Lung (tissue), 12 donors: ENCODE measurements around the gene SKP1. TPM values are rescaled to one million over a fixed set of nuclear protein-coding genes. Genes with fewer than 3 reads are reported as not detected.

Source experiments
- ATAC-seq: fragments of 200-7000 bp; cut with Tn5 transposase; one replicate; pipeline ENCODE4 v1.9.1; 2020; ENCODE audit warnings: moderate number of reproducible peaks; ENCODE audit not compliant: insufficient read depth, low FRiP score
- DNase-seq, 3 donors: peaks; one replicate each; pipeline ENCODE4 v3.0.0-alpha.2; 2013 to 2017
- H3K27ac ChIP-seq, 2 donors: one replicate each; pipeline ENCODE4 v1.5.1; 2013; ENCODE audit warnings: mild to moderate bottlenecking in 2 of 2, moderate library complexity in 2 of 2, control low read depth in 1 of 2, inconsistent platforms in 1 of 2, low read depth in 1 of 2, low read length in 1 of 2
- H3K27me3 ChIP-seq, 3 donors: one replicate each; pipeline ENCODE4 v1.5.1; 2013; ENCODE audit warnings: low read length in 2 of 3; ENCODE audit not compliant: control insufficient read depth in 3 of 3, insufficient read depth in 3 of 3
- H3K36me3 ChIP-seq, 4 donors: one replicate each; pipeline ENCODE4 v1.5.1; 2013; ENCODE audit warnings: low read length in 4 of 4, mild to moderate bottlenecking in 1 of 4, moderate library complexity in 1 of 4; ENCODE audit not compliant: control insufficient read depth in 4 of 4, insufficient read depth in 4 of 4
- H3K4me1 ChIP-seq, 5 donors: one replicate each; pipeline ENCODE4 v1.5.1; 2013; ENCODE audit warnings: low read length in 5 of 5, mild to moderate bottlenecking in 2 of 5, moderate library complexity in 1 of 5; ENCODE audit not compliant: control insufficient read depth in 5 of 5, insufficient read depth in 5 of 5
- H3K4me3 ChIP-seq: one replicate; pipeline ENCODE4 v1.5.1; 2013; ENCODE audit warnings: mild to moderate bottlenecking, control low read depth, moderate library complexity
- H3K9ac ChIP-seq, 2 donors: one replicate each; pipeline ENCODE4 v1.5.1; 2013; ENCODE audit warnings: low read length in 2 of 2, control low read depth in 1 of 2; ENCODE audit not compliant: insufficient read depth in 1 of 2
- H3K9me3 ChIP-seq, 4 donors: one replicate each; pipeline ENCODE4 v1.5.1; 2013; ENCODE audit warnings: low read length in 3 of 4, mild to moderate bottlenecking in 1 of 4, moderate library complexity in 1 of 4; ENCODE audit not compliant: control insufficient read depth in 4 of 4, insufficient read depth in 3 of 4
- WGBS, 2 donors: extraction: QIAGEN DNeasy Blood & Tissue Kit; methylation state at CpG; one replicate each; pipeline ENCODE4 v1.1.7; 2013; 5-methylcytosine and 5-hydroxymethylcytosine counted together
- polyA plus RNA-seq, 2 donors: library from polyadenylated mRNA; stranded (reverse); fragments of 200-250 nt; gene quantifications; one replicate each; pipeline ENCODE4 v1.2.1, GENCODE V29; 2013
- total RNA-seq, 2 donors: library from RNA; depleted of rRNA in 1 of 2; stranded (reverse); fragments of >200 nt in 1 of 2; gene quantifications; one replicate each; pipeline ENCODE4 v1.2.1, GENCODE V29; 2014 to 2021
- TF ChIP-seq, protein P1 (sequence below): IDR thresholded peaks from 2 replicates; pipeline ENCODE4 v1.5.1; 2012; ENCODE audit warnings: mild to moderate bottlenecking; ENCODE audit errors: control extremely low read depth, extremely low read depth
- donor health status: control.
- donor health status: control.
- donor health status: Bipolar disorder and iron deficiency.
- donor health status: healthy.
- donor health status: DM: yes; HTN: yes; CAD: no.

The SKP1 gene
- total and polyA plus RNA-seq, 4 donors: 149 to 551 (median 283) TPM

DNA sequence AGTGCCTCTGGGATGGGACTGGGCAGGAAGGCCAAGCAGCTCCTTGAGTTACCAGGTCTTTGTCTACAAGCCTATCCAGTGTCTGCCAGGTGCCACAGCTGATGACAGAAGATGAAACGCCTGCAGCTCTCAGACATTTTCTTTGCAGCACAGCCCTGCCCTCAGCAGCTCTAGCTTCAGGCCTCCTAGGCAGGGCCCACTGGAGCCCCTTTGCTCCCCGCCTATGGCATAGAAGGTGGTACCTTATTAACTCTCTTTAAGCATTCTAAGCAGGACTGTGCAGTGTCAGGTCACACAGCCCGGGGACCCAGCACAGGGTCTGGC lies 1.3 kb upstream of the SKP1 start:
- no peak for DNase-seq
- TF ChIP-seq, protein P1, sequence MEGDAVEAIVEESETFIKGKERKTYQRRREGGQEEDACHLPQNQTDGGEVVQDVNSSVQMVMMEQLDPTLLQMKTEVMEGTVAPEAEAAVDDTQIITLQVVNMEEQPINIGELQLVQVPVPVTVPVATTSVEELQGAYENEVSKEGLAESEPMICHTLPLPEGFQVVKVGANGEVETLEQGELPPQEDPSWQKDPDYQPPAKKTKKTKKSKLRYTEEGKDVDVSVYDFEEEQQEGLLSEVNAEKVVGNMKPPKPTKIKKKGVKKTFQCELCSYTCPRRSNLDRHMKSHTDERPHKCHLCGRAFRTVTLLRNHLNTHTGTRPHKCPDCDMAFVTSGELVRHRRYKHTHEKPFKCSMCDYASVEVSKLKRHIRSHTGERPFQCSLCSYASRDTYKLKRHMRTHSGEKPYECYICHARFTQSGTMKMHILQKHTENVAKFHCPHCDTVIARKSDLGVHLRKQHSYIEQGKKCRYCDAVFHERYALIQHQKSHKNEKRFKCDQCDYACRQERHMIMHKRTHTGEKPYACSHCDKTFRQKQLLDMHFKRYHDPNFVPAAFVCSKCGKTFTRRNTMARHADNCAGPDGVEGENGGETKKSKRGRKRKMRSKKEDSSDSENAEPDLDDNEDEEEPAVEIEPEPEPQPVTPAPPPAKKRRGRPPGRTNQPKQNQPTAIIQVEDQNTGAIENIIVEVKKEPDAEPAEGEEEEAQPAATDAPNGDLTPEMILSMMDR: no peak

DNA sequence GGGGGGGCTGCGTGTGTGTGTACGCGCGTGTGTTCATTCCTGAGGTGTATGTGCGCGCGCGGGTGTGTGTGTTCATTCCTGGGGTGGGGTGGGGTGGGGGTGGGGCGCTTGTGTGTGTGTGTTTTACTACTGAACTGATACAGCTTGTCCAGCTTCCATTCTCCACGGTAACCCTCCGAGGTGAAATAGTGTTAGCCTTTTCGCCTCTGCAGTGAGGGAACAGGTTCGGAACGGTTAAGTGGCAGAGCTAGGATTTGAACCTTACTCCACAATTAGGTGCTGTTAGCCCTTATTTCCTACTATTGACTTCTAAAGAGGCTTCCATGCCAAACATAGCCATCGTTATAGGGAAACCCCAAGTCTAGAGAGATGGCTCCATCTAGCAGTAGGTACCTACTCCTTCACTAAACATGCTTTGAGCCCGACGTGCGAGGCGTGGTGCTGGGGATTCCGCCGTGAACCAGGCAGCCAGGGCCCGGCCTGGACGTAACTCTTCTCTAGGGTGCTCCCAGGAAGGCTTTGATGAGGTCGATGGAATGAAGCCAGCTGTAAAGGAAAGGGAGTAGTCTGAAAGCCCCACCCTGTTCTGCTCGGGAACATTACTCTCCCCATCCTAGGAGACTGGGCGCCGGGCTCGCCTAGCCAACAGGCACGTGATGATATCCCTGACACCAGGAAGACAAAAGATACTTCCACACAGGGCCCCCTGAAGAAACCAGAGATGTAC lies 782 bp upstream of the SKP1 start:
- TF ChIP-seq, protein P1: no peak
- peaks cover 3 to 7% (median 6%) of the 10 kb centered on the region in 4 donors for H3K36me3 ChIP-seq
- peak; percentile 31 for ATAC-seq
- no peaks in the 10 kb centered on the region for H3K9me3 ChIP-seq
- peak overlapping the region; percentile 88 for H3K4me3 ChIP-seq
- 24 to 31% methylated on average over 29 of the region's 29 CpGs for WGBS, 2 donors
- no peaks in the 10 kb centered on the region for H3K27me3 ChIP-seq
- peak overlapping the region; percentile 88 to 96 for H3K9ac ChIP-seq
- H3K27ac ChIP-seq: peak overlapping the region; percentile 96 to 99
- H3K4me1 ChIP-seq: peaks cover 2 to 22% (median 4%) of the 10 kb centered on the region in 5 donors
- DNase-seq: peak in 2 of 3 donors; percentile 36 to 86

More for the DNA sequence above, 1.3 kb upstream of the SKP1 start:
- Histone ChIP-seq H3K9me3 (no peaks in the 10 kb centered on the region), H3K4me3 (no peak overlapping the region), H3K4me1 (peaks cover 2 to 22% (median 4%) of the 10 kb centered on the region in 5 donors), H3K27ac (peak overlapping the region in 1 of 2 donors; percentile 26), H3K36me3 (peaks cover 2 to 5% (median 4%) of the 10 kb centered on the region in 4 donors), H3K9ac (no peak overlapping the region), H3K27me3 (no peaks in the 10 kb centered on the region)
- 86 to 89% methylated on average over 3 of the region's 3 CpGs for WGBS, 2 donors
- no peak for ATAC-seq

DNA sequence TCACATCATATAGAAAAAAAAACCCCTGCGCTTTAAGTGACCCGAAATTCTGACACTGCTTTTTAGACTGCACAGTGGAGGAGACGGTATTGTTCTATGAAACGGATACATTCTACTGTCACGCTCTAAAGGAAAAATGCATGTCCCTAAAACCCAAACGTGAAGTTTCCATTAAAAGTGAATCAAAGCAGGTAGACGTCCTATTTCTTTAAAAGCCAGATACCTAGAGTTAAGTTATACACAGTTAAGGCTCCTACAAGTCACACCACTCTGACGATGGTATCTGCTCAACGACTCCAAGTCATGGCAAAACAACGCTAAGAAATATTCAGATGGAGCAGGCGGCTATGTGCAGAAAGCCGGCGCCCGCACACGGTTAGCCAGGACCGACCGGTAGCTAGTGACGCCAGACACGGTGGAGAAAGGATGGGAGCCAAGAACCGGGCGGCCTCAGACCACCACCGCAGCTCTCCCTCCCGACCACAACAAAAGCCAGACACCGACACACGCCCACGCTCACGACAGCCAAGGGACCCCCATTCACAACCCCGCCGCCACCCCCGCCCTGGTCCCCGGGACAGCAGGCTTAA lies 734 bp downstream of the SKP1 start:
- WGBS, 2 donors: 0 to 1% methylated on average over 31 of the region's 31 CpGs
- H3K9ac ChIP-seq: peak overlapping the region; percentile 90 to 96

More for the DNA sequence above, 734 bp downstream of the SKP1 start:
- Histone ChIP-seq H3K4me1 (peaks cover 3 to 22% (median 4%) of the 10 kb centered on the region in 5 donors), H3K9me3 (no peaks in the 10 kb centered on the region), H3K27ac (peak overlapping the region; percentile 96 to 99), H3K36me3 (peaks cover 8 to 16% (median 14%) of the 10 kb centered on the region in 4 donors), H3K27me3 (no peaks in the 10 kb centered on the region), H3K4me3 (peak overlapping the region; percentile 88)
- ATAC-seq (peak; percentile 9), DNase-seq (peak in 2 of 3 donors; percentile 29 to 58)
- TF ChIP-seq, protein P1: no peak
